ENCODE data around the gene HOXB3.

DNA sequence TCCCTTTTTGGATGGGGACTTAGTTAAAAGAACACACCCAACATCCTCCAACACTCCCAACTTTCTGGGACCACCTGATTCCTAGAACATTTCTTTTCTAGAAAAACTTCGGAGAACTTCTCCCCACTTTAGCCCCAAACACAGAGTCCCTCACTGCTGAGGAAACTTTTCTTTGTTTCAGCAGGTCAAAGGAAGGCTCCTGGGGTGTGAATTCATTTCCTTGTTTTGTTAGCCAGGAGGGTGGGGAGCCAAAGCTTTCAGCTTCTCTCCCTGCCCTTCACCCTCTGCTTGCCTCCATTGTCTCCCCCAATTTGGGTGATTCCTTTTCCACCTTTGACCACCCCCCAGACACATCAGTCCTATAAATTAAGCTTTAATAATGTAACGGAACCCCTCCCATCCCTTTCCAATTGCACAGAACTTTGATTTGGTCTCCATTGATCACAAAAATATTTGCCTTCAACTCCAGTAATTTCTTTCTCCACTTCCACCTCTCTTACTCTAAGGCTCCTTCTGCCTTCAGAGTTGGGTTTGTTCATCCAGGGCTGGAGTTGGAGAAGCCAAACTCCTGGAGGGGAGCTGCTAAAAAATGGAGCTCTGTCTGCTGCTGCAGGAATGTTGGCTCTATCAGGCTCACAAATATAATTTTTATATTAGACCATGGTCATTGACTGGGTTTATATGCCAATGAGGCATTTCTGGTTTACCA lies 22.2 kb downstream of the HOXB3 start:
- TF ChIP-seq, protein P1, sequence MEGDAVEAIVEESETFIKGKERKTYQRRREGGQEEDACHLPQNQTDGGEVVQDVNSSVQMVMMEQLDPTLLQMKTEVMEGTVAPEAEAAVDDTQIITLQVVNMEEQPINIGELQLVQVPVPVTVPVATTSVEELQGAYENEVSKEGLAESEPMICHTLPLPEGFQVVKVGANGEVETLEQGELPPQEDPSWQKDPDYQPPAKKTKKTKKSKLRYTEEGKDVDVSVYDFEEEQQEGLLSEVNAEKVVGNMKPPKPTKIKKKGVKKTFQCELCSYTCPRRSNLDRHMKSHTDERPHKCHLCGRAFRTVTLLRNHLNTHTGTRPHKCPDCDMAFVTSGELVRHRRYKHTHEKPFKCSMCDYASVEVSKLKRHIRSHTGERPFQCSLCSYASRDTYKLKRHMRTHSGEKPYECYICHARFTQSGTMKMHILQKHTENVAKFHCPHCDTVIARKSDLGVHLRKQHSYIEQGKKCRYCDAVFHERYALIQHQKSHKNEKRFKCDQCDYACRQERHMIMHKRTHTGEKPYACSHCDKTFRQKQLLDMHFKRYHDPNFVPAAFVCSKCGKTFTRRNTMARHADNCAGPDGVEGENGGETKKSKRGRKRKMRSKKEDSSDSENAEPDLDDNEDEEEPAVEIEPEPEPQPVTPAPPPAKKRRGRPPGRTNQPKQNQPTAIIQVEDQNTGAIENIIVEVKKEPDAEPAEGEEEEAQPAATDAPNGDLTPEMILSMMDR (IDR thresholded peaks at IDR 0.05) = no peak
- TF ChIP-seq EZH2phosphoT487 (IDR thresholded peaks at IDR 0.05) (no peak), EZH2 (IDR thresholded peaks at IDR 0.05) (no peak)

All from neural progenitor cell (in vitro differentiated cells).